ENCODE data around the gene CDV3.

CDV3 gene

GRCh38 chr3:133598405-133598804 lies 24.9 kb downstream of the CDV3 start:
- DNase-seq (no peak), ATAC-seq (replicated peaks) (no peak)
- Mint-ChIP-seq H3K9me3 (no peaks in the 10 kb centered on the region), H3K27me3 (no peaks in the 10 kb centered on the region), H3K36me3 (ENCODE audit: insufficient read depth) (peaks cover 4% of the 10 kb centered on the region), H3K4me1 (ENCODE audit: low read depth in 2 of 2) (peaks cover 0 to under 1% of the 10 kb centered on the region in 2 donors), H3K27ac (peak overlapping the region in 1 of 2 donors; percentile 52), H3K4me3 (no peak overlapping the region)

GRCh38 chr3:133599280-133599679 lies 25.8 kb downstream of the CDV3 start:
- no peaks in the 10 kb centered on the region for H3K9me3 Mint-ChIP-seq
- H3K27me3 Mint-ChIP-seq, result no peaks in the 10 kb centered on the region
- no peak overlapping the region for H3K27ac Mint-ChIP-seq
- no peak for DNase-seq
- H3K36me3 Mint-ChIP-seq (ENCODE audit: insufficient read depth), result peaks cover 4% of the 10 kb centered on the region
- no peaks in the 10 kb centered on the region for H3K4me1 Mint-ChIP-seq (ENCODE audit: low read depth in 2 of 2)
- H3K4me3 Mint-ChIP-seq, result no peak overlapping the region
- ATAC-seq (replicated peaks), result no peak

GRCh38 chr3:133600572-133601081 lies 27.1 kb downstream of the CDV3 start:
- no peaks in the 10 kb centered on the region for H3K9me3 Mint-ChIP-seq
- H3K27me3 Mint-ChIP-seq, result no peaks in the 10 kb centered on the region
- DNase-seq (no peak), ATAC-seq (replicated peaks) (no peak)
- H3K4me1 Mint-ChIP-seq (ENCODE audit: low read depth in 2 of 2), result peaks cover 0 to 2% of the 10 kb centered on the region in 2 donors
- no peak overlapping the region for H3K4me3 Mint-ChIP-seq
- peaks cover 8% of the 10 kb centered on the region for H3K36me3 Mint-ChIP-seq (ENCODE audit: insufficient read depth)
- H3K27ac Mint-ChIP-seq, result no peak overlapping the region

- Mint-ChIP-seq H3K36me3 (ENCODE audit: insufficient read depth) (peaks cover 25% of the 10 kb centered on the region), H3K4me1 (ENCODE audit: low read depth in 2 of 2) (peaks cover 0 to 2% of the 10 kb centered on the region in 2 donors), H3K27me3 (no peaks in the 10 kb centered on the region), H3K27ac (peak overlapping the region in 1 of 2 donors; percentile 55), H3K9me3 (no peaks in the 10 kb centered on the region), H3K4me3 (no peak overlapping the region)
- ATAC-seq (replicated peaks) (no peak), DNase-seq (no peak)
Observed at GRCh38 chr3:133606342-133606741, 32.9 kb downstream of the CDV3 start.

- H3K9me3 Mint-ChIP-seq, result no peaks in the 10 kb centered on the region
- H3K4me1 Mint-ChIP-seq (ENCODE audit: low read depth in 2 of 2), result peaks cover 0 to 2% of the 10 kb centered on the region in 2 donors
- no peak overlapping the region for H3K4me3 Mint-ChIP-seq
- no peak overlapping the region for H3K27ac Mint-ChIP-seq
- H3K36me3 Mint-ChIP-seq (ENCODE audit: insufficient read depth), result peaks cover 29% of the 10 kb centered on the region
- H3K27me3 Mint-ChIP-seq, result no peaks in the 10 kb centered on the region
- no peak for DNase-seq
- no peak for ATAC-seq (replicated peaks)
Observed at GRCh38 chr3:133606902-133607301, 33.4 kb downstream of the CDV3 start.

- H3K4me3 Mint-ChIP-seq, result no peak overlapping the region
- peaks cover 36% of the 10 kb centered on the region for H3K36me3 Mint-ChIP-seq (ENCODE audit: insufficient read depth)
- peaks cover 0 to 2% of the 10 kb centered on the region in 2 donors for H3K4me1 Mint-ChIP-seq (ENCODE audit: low read depth in 2 of 2)
- no peaks in the 10 kb centered on the region for H3K27me3 Mint-ChIP-seq
- no peaks in the 10 kb centered on the region for H3K9me3 Mint-ChIP-seq
- H3K27ac Mint-ChIP-seq, result no peak overlapping the region
- no peak for DNase-seq
- ATAC-seq (replicated peaks), result no peak
Observed at GRCh38 chr3:133607816-133608215, 34.3 kb downstream of the CDV3 start.

GRCh38 chr3:133608388-133608787 lies 34.9 kb downstream of the CDV3 start:
- H3K36me3 Mint-ChIP-seq (ENCODE audit: insufficient read depth), result peaks cover 37% of the 10 kb centered on the region
- peaks cover 0 to 2% of the 10 kb centered on the region in 2 donors for H3K4me1 Mint-ChIP-seq (ENCODE audit: low read depth in 2 of 2)
- no peaks in the 10 kb centered on the region for H3K27me3 Mint-ChIP-seq
- ATAC-seq (replicated peaks), result no peak
- no peak for DNase-seq
- H3K9me3 Mint-ChIP-seq, result no peaks in the 10 kb centered on the region
- H3K4me3 Mint-ChIP-seq, result no peak overlapping the region
- no peak overlapping the region for H3K27ac Mint-ChIP-seq

- Mint-ChIP-seq H3K9me3 (no peaks in the 10 kb centered on the region), H3K4me1 (ENCODE audit: low read depth in 2 of 2) (peaks cover 0 to under 1% of the 10 kb centered on the region in 2 donors), H3K27me3 (no peaks in the 10 kb centered on the region), H3K4me3 (no peak overlapping the region), H3K36me3 (ENCODE audit: insufficient read depth) (peaks cover 40% of the 10 kb centered on the region), H3K27ac (no peak overlapping the region)
- DNase-seq (no peak), ATAC-seq (replicated peaks) (no peak)
Observed at GRCh38 chr3:133610031-133610430, 36.5 kb downstream of the CDV3 start.

- H3K4me1 Mint-ChIP-seq (ENCODE audit: low read depth in 2 of 2), result no peaks in the 10 kb centered on the region
- peak overlapping the region in 1 of 2 donors; percentile 13 for H3K27ac Mint-ChIP-seq
- DNase-seq (no peak), ATAC-seq (replicated peaks) (no peak)
- H3K27me3 Mint-ChIP-seq, result no peaks in the 10 kb centered on the region
- H3K4me3 Mint-ChIP-seq, result no peak overlapping the region
- no peaks in the 10 kb centered on the region for H3K9me3 Mint-ChIP-seq
- peaks cover 52% of the 10 kb centered on the region for H3K36me3 Mint-ChIP-seq (ENCODE audit: insufficient read depth)
Observed at GRCh38 chr3:133611534-133611933, 38.0 kb downstream of the CDV3 start.

GRCh38 chr3:133620066-133620784 lies 46.7 kb downstream of the CDV3 start:
- H3K36me3 Mint-ChIP-seq (ENCODE audit: insufficient read depth), result peaks cover 64% of the 10 kb centered on the region
- H3K27ac Mint-ChIP-seq, result peak overlapping the region in 1 of 2 donors; percentile 70

GRCh38 chr3:133627789-133628188 lies 54.3 kb downstream of the CDV3 start:
- Mint-ChIP-seq H3K27ac (no peak overlapping the region), H3K9me3 (no peaks in the 10 kb centered on the region), H3K36me3 (ENCODE audit: insufficient read depth) (peaks cover 30% of the 10 kb centered on the region), H3K4me1 (ENCODE audit: low read depth in 2 of 2) (no peaks in the 10 kb centered on the region), H3K4me3 (no peak overlapping the region), H3K27me3 (no peaks in the 10 kb centered on the region)
- no peak for DNase-seq
- no peak for ATAC-seq (replicated peaks)

More at GRCh38 chr3:133620066-133620784, 46.7 kb downstream of the CDV3 start:
- Mint-ChIP-seq H3K4me3 (no peak overlapping the region), H3K9me3 (no peaks in the 10 kb centered on the region), H3K4me1 (ENCODE audit: low read depth in 2 of 2) (no peaks in the 10 kb centered on the region), H3K27me3 (no peaks in the 10 kb centered on the region)
- DNase-seq, result no peak
- no peak for ATAC-seq (replicated peaks)

- Mint-ChIP-seq H3K4me1 (ENCODE audit: low read depth in 2 of 2) (no peaks in the 10 kb centered on the region), H3K4me3 (no peak overlapping the region), H3K9me3 (no peaks in the 10 kb centered on the region), H3K27me3 (no peaks in the 10 kb centered on the region), H3K27ac (peak overlapping the region in 1 of 2 donors; percentile 62), H3K36me3 (ENCODE audit: insufficient read depth) (peaks cover 29% of the 10 kb centered on the region)
- no peak for ATAC-seq (replicated peaks)
- DNase-seq, result no peak
Observed at GRCh38 chr3:133629146-133629545, 55.7 kb downstream of the CDV3 start.

- H3K4me3 Mint-ChIP-seq, result no peak overlapping the region
- peak overlapping the region in 1 of 2 donors; percentile 66 for H3K27ac Mint-ChIP-seq
- DNase-seq (no peak), ATAC-seq (replicated peaks) (no peak)
- H3K9me3 Mint-ChIP-seq, result no peaks in the 10 kb centered on the region
- H3K36me3 Mint-ChIP-seq (ENCODE audit: insufficient read depth), result peaks cover 51% of the 10 kb centered on the region
- H3K4me1 Mint-ChIP-seq (ENCODE audit: low read depth in 2 of 2), result peaks cover 0 to 7% of the 10 kb centered on the region in 2 donors
- no peaks in the 10 kb centered on the region for H3K27me3 Mint-ChIP-seq
Observed at GRCh38 chr3:133633439-133633838, 60.0 kb downstream of the CDV3 start.
